DND-41 (cell line): ENCODE results near the gene CMTR1.
A peak's percentile ranks its signal among the peaks of the same experiment; 100 is the strongest.

Experiments
- ATAC-seq: fragments of 200-7000 bp; cut with Tn5 transposase; 3 replicates; pipeline ENCODE4 v1.9.1; 2021; ENCODE audit warnings: low read depth; ENCODE audit not compliant: insufficient read depth
- DNase-seq: peaks from one replicate; pipeline ENCODE4 v3.0.0-alpha.2; 2020
- H2AFZ ChIP-seq: 2 replicates; pipeline ENCODE4 v1.6.0; 2012; ENCODE audit warnings: low read depth, low read length
- H3K27ac ChIP-seq: 2 replicates; pipeline ENCODE4 v1.5.1; 2012; ENCODE audit warnings: low read length, inconsistent platforms
- H3K27me3 ChIP-seq: fragments of 200-600 bp; sonication (generic); 2 replicates; pipeline ENCODE4 v1.6.0; 2012; ENCODE audit warnings: low read length, mild to moderate bottlenecking, inconsistent platforms; ENCODE audit not compliant: insufficient read depth, poor library complexity
- H3K36me3 ChIP-seq: 2 replicates; pipeline ENCODE4 v1.5.1; 2012; ENCODE audit warnings: low read length, inconsistent platforms; ENCODE audit not compliant: insufficient read depth
- H3K4me1 ChIP-seq: 2 replicates; pipeline ENCODE4 v1.5.1; 2012; ENCODE audit warnings: mild to moderate bottlenecking, low read length; ENCODE audit not compliant: insufficient read depth
- H3K4me2 ChIP-seq: 2 replicates; pipeline ENCODE4 v1.6.0; 2012; ENCODE audit warnings: mild to moderate bottlenecking, moderate library complexity, low read length, inconsistent platforms; ENCODE audit not compliant: insufficient read depth
- H3K4me3 ChIP-seq, 2 experiments: fragments of 200-600 bp in 1 of 2; shearing (Covaris generic) in 1 of 2; 2 replicates each; pipeline ENCODE4 v1.5.1; 2012 to 2016; ENCODE audit warnings: inconsistent platforms in 2 of 2, low read length in 2 of 2, mild to moderate bottlenecking in 2 of 2, low read depth in 1 of 2, moderate library complexity in 1 of 2
- H3K79me2 ChIP-seq: 2 replicates; pipeline ENCODE4 v1.6.0; 2012; ENCODE audit warnings: low read length, inconsistent platforms; ENCODE audit not compliant: insufficient read depth
- H3K9ac ChIP-seq: 2 replicates; pipeline ENCODE4 v1.6.0; 2012; ENCODE audit warnings: low read depth, mild to moderate bottlenecking, inconsistent platforms, low read length, moderate library complexity
- H3K9me3 ChIP-seq: 2 replicates; pipeline ENCODE4 v1.5.1; 2012; ENCODE audit warnings: low read length, moderate library complexity, mild to moderate bottlenecking, inconsistent platforms; ENCODE audit not compliant: insufficient read depth, severe bottlenecking
- H4K20me1 ChIP-seq: 2 replicates; pipeline ENCODE4 v1.6.0; 2012; ENCODE audit warnings: low read length; ENCODE audit not compliant: insufficient read depth
- CTCF ChIP-seq: IDR thresholded peaks from 2 replicates; pipeline ENCODE4 v1.5.1; 2012; ENCODE audit warnings: borderline replicate concordance, low read length, moderate library complexity, mild to moderate bottlenecking; ENCODE audit not compliant: poor library complexity, severe bottlenecking; ENCODE audit errors: extremely low read depth
- EZH2 ChIP-seq: IDR thresholded peaks from 3 replicates; pipeline ENCODE4 v1.6.1; 2012; ENCODE audit warnings: borderline replicate concordance, low read depth, mild to moderate bottlenecking, moderate library complexity, low read length, inconsistent platforms; ENCODE audit not compliant: severe bottlenecking

Gene CMTR1

GRCh38 chr6:37467718-37468117 is 34.7 kb downstream of the CMTR1 start:
- H3K36me3 ChIP-seq, result peaks cover 69% of the 10 kb centered on the region
- ATAC-seq, result no peak

GRCh38 chr6:37473364-37474095 is 40.5 kb downstream of the CMTR1 start:
- Histone ChIP-seq H2AFZ (no peak overlapping the region), H3K36me3 (peaks cover 87% of the 10 kb centered on the region), H3K27me3 (no peaks in the 10 kb centered on the region), H3K4me3 (no peak overlapping the region), H3K9ac (no peak overlapping the region), H3K79me2 (no peaks in the 10 kb centered on the region), H4K20me1 (0 out of 2 replicates have a peak, but pooled peaks cover 6% of the 10 kb centered on the region), H3K4me2 (no peak overlapping the region), H3K27ac (no peak overlapping the region), H3K4me1 (no peaks in the 10 kb centered on the region), H3K9me3 (no peaks in the 10 kb centered on the region)
- no peak for TF ChIP-seq EZH2
- no peak for TF ChIP-seq CTCF
- ATAC-seq (peak; percentile 15; the same call in 1 of the 3 replicates), DNase-seq (no peak)

More at GRCh38 chr6:37467718-37468117, 34.7 kb downstream of the CMTR1 start:
- no peaks in the 10 kb centered on the region for H3K4me1 ChIP-seq
- no peaks in the 10 kb centered on the region for H4K20me1 ChIP-seq
- DNase-seq, result no peak
- no peak for TF ChIP-seq CTCF
- no peak for TF ChIP-seq EZH2
- H3K9me3 ChIP-seq, result peaks cover 4% of the 10 kb centered on the region
- no peak overlapping the region for H3K4me2 ChIP-seq
- no peak overlapping the region for H3K27ac ChIP-seq
- no peak overlapping the region for H3K4me3 ChIP-seq
- H3K9ac ChIP-seq, result no peak overlapping the region
- H3K27me3 ChIP-seq, result no peaks in the 10 kb centered on the region
- H3K79me2 ChIP-seq, result no peaks in the 10 kb centered on the region
- H2AFZ ChIP-seq, result no peak overlapping the region

- TF ChIP-seq CTCF, result no peak
- TF ChIP-seq EZH2, result no peak
- ATAC-seq, result no peak
- no peak overlapping the region for H3K4me2 ChIP-seq
- no peak overlapping the region for H2AFZ ChIP-seq
- no peak for DNase-seq
- no peaks in the 10 kb centered on the region for H3K4me1 ChIP-seq
- H3K9ac ChIP-seq, result no peak overlapping the region
- H3K79me2 ChIP-seq, result no peaks in the 10 kb centered on the region
- H4K20me1 ChIP-seq, result peaks cover 8% of the 10 kb centered on the region; the same call in 1 of the 2 replicates
- H3K27me3 ChIP-seq, result no peaks in the 10 kb centered on the region
- H3K4me3 ChIP-seq, result no peak overlapping the region
- H3K9me3 ChIP-seq, result no peaks in the 10 kb centered on the region
- peaks cover 90% of the 10 kb centered on the region for H3K36me3 ChIP-seq
- H3K27ac ChIP-seq, result no peak overlapping the region
These were observed 41.3 kb downstream of the CMTR1 start for GRCh38 chr6:37474316-37474715.
